ENCODE results near the gene STX8. TPM values are rescaled to one million over a fixed set of nuclear protein-coding genes. Genes with fewer than 3 reads are reported as not detected.

The STX8 gene
- polyA plus RNA-seq, 1 of the 3 experiments (the other 2 are of a cell fraction), result 51.3 TPM

- TF ChIP-seq ZBTB33 (IDR thresholded peaks at IDR 0.05; ENCODE audit: borderline replicate concordance, low read depth), result no peak
Observed at GRCh38 chr17:9343516-9343915, 232.1 kb downstream of the STX8 start (continued).

GRCh38 chr17:9342225-9342624 is 233.4 kb downstream of the STX8 start:
- no peak for DNase-seq
- H3F3A ChIP-seq (replicated peaks; ENCODE audit: insufficient read depth), result no peaks in the 10 kb centered on the region
- no peak for TF ChIP-seq RAD21 (IDR thresholded peaks at IDR 0.05; ENCODE audit: low read length)
- TF ChIP-seq POLR2AphosphoS5 (IDR thresholded peaks at IDR 0.05; ENCODE audit: low read depth, low read length), result no peak
- no peak for TF ChIP-seq FOSL2 (IDR thresholded peaks at IDR 0.05; ENCODE audit: borderline replicate concordance, low read depth)
- TF ChIP-seq REST (IDR thresholded peaks at IDR 0.05; ENCODE audit: low read depth, low read length), result no peak
- no peak overlapping the region for H3K4me2 ChIP-seq
- H2AFZ ChIP-seq (ENCODE audit: low read depth), result no peak overlapping the region
- no peak overlapping the region for H3K4me3 ChIP-seq (ENCODE audit: low read depth in 2 of 2, low read length in 1 of 2)
- WGBS (ENCODE audit: low lambda C conversion rate), result 93% methylated on average over 8 of the region's 8 CpGs
- H3K9me2 ChIP-seq, result no peaks in the 10 kb centered on the region
- H3K79me2 ChIP-seq (ENCODE audit: insufficient read depth), result no peaks in the 10 kb centered on the region
- H3K27ac ChIP-seq (ENCODE audit: low read depth in 2 of 2, low read length in 1 of 2), result no peak overlapping the region
- POLR2A ChIA-PET, result no interaction called here
- no peaks in the 10 kb centered on the region; a peak in 1 of 4 replicates for H3K4me1 ChIP-seq (ENCODE audit: control insufficient read depth in 1 of 2, insufficient read depth in 2 of 2, low read depth in 1 of 2, low read length in 1 of 2)
- CTCF ChIA-PET, result interaction anchor here (1.0 kb wide), 1 partner anchor 16 kb away, joined by 3 read pairs; no protein-coding TSS in a partner anchor
- H3K27me3 ChIP-seq (ENCODE audit: insufficient read depth), result no peaks in the 10 kb centered on the region
- H3K36me3 ChIP-seq (replicated peaks in 1 of 2; ENCODE audit: control insufficient read depth in 1 of 2, insufficient read depth in 2 of 2, low read length in 1 of 2), result no peaks in the 10 kb centered on the region
- H3K9ac ChIP-seq, result no peak overlapping the region
- H4K20me1 ChIP-seq (ENCODE audit: insufficient read depth), result no peaks in the 10 kb centered on the region
- no peaks in the 10 kb centered on the region for H3K9me3 ChIP-seq

GRCh38 chr17:9339958-9340357 is 235.7 kb downstream of the STX8 start:
- 89% methylated on average over 7 of the region's 7 CpGs for WGBS (ENCODE audit: low lambda C conversion rate)
- Histone ChIP-seq H2AFZ (ENCODE audit: low read depth) (no peak overlapping the region), H3K27me3 (ENCODE audit: insufficient read depth) (no peaks in the 10 kb centered on the region), H3K4me1 (ENCODE audit: control insufficient read depth in 1 of 2, insufficient read depth in 2 of 2, low read depth in 1 of 2, low read length in 1 of 2) (no peaks in the 10 kb centered on the region; a peak in 1 of 4 replicates), H3K79me2 (ENCODE audit: insufficient read depth) (no peaks in the 10 kb centered on the region), H3K27ac (ENCODE audit: low read depth in 2 of 2, low read length in 1 of 2) (no peak overlapping the region), H3K9me2 (no peaks in the 10 kb centered on the region), H3K4me2 (no peak overlapping the region), H4K20me1 (ENCODE audit: insufficient read depth) (no peaks in the 10 kb centered on the region), H3K9me3 (0 out of 2 replicates have a peak, but pooled peaks cover 3% of the 10 kb centered on the region), H3K9ac (no peak overlapping the region), H3K4me3 (ENCODE audit: low read depth in 2 of 2, low read length in 1 of 2) (no peak overlapping the region), H3K36me3 (replicated peaks in 1 of 2; ENCODE audit: control insufficient read depth in 1 of 2, insufficient read depth in 2 of 2, low read length in 1 of 2) (no peaks in the 10 kb centered on the region), H3F3A (replicated peaks; ENCODE audit: insufficient read depth) (no peaks in the 10 kb centered on the region)
- ChIA-PET POLR2A (no interaction called here), CTCF (no interaction called here)
- DNase-seq, result no peak
- TF ChIP-seq IRF3 (IDR thresholded peaks at IDR 0.05; ENCODE audit: low read depth, low read length) (no peak), ZBTB33 (IDR thresholded peaks at IDR 0.05; ENCODE audit: borderline replicate concordance, low read depth) (no peak), YY1 (IDR thresholded peaks at IDR 0.05; ENCODE audit: low read depth) (no peak), USF2 (IDR thresholded peaks at IDR 0.05; ENCODE audit: borderline replicate concordance, low read depth, low read length) (no peak), MEF2A (IDR thresholded peaks at IDR 0.05; ENCODE audit: borderline replicate concordance, low read depth) (no peak), GATA2 (CRISPR knock-in tag; IDR thresholded peaks at IDR 0.05) (no peak)

All from SK-N-SH (cell line).